HG03342 (cell line): ENCODE results near the gene FAM186B.

ENCODE experiments used
- ATAC-seq: cut with Tn5 transposase; IDR thresholded peaks from one replicate; pipeline ENCODE4 v1.9.1; 2021; ENCODE audit warnings: mild to moderate bottlenecking, moderate library complexity; ENCODE audit not compliant: unreplicated experiment

FAM186B gene

GRCh38 chr12:49540229-49541139 lies 65.0 kb downstream of the FAM186B start:
- no peak for ATAC-seq

DNA sequence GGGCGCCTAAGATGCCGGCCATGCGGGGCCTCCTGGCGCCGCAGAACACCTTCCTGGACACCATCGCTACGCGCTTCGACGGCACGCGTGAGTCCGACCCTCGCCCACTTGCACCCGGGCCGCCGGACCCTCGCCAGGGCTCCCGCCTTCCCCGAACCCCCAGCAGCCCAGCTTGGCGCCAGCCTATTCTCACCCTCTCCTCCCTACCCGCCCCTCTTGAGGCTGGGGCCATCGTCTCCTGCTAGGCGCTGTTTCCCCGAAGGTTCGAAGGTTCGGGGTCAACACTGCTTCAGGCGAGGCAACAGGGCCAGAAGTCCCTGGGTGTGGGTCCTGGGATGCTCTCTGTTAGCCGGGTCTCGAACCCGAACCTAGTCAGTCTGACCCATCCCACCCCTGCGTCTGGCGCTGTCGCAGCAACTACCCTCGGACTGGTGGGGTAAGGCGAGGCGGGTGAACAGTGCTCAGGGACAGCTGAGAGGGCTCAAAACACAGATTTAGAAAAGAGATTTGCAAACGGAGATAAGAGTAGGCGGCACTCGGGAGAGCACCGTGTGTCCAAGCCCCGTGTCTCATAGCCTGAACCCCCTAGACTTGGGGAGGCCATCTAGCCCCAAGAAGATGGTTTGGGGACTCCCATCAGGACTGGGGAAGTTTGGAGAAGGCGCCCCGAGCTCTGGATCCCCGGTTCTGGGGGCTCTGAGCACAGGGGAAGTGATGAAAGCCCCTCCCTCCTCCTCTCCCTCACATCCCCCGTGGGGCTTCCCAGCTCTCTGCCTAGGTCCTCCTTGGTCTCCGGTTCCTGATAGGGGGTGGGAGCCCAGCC lies 65.8 kb downstream of the FAM186B start:
- no peak for ATAC-seq

- ATAC-seq = peak; percentile 70
These were observed 66.7 kb downstream of the FAM186B start, which contains the start of gene KCNH3 for GRCh38 chr12:49538510-49539403. KCNH3 (plus strand) TSS chr12:49539030; CDS start chr12:49539417, 387 bp downstream.

DNA sequence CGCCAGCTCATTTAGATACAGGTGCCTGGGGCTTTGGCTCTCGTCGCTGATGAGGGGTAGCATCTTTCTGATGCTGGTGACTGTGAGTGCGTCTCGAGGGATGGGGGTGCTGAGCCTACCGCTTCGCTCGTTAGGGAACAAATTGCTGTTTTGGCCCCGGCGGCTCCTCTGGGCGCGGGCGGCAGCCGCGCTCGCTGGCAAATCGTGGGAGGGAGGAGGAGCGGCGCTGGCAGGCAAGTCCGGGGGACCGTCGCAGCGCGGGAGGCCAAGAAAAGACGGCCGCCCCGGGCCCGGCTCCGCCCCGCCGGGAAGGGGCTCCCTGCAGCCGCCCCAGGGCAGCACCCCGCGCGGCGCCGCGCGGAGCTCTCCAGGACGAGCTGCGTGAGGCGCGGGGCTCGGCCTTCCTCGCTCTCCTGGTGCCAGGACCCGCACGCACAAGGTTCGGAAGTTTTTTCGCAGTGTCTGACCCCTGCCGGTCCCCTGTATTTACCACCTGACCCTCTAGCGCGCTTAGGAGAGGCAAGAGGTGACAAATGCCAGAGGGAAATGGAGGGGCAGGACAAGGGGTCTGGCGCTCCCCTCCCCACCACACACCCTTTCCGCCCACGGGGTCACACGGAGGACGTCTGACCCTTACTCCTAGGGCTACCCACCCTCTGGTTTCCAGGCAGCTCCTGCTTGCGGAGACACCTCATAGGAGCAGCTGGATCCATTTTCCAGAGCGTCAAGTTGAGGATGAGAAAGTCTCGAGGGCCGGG lies 67.5 kb downstream of the FAM186B start:
- no peak for ATAC-seq
